ENCODE measurements around the gene CSPG4.

Gene CSPG4

DNA sequence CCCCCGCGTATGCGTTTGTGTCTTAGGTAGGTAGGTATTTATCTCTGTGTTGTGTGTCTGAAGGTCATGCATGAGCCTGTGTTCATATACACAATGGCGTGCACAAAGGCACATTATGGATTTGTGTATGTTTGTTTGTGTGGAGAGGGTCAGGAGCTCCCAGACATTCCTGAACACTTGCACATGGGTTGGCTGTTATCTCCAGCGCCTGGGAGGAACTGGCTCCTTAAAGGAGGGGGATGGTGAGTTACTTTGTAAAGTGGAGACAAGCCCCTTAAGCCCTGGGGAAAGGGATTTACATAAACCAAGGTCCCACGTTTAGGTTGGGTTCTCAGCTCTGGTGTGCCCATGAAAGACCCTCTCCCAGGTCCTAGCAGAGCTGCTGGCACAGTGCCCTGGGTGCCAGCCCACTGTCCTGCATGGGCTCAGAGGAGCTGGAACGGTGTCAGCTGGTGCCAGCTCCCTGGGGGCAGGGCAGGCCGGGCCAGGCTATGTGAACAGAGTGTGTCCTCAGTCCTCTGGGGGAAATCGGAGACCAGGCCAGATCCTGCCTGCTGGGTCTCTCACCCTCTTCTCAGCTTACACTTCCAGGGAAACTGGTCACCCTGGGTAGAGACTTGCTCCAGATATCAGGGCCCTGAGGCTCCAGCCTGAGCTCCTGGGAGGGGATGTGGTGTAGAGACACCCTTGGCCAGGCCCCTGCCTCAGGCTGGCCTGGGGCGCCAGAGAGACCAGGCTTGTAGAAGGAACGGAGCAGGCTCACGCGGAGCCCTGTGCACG lies 39.8 kb downstream of the CSPG4 start:
- no peak for DNase-seq
- ChIA-PET POLR2A (no interaction called here), CTCF (interaction anchor here (0.9 to 1.2 kb wide), 4 partner anchors 9 to 164 kb away, joined by 3 to 4 read pairs (median 3); partner anchors contain the start of gene PTPN9)
- no peak overlapping the region for H3K4me3 ChIP-seq (ENCODE audit: control insufficient read depth in 1 of 7, extremely low read depth in 1 of 7, insufficient read depth in 4 of 7, low read depth in 2 of 7, low read length in 6 of 7)
- no peaks in the 10 kb centered on the region for H3K4me1 ChIP-seq (ENCODE audit: control extremely low read depth in 1 of 4, control insufficient read depth in 4 of 4, insufficient read depth in 4 of 4, low read length in 3 of 4)
- H3K9me3 ChIP-seq (ENCODE audit: control extremely low read depth in 1 of 5, control insufficient read depth in 4 of 5, insufficient read depth in 2 of 5, low read depth in 1 of 5, low read length in 4 of 5) = no peaks in the 10 kb centered on the region
- no peak overlapping the region for H3K27ac ChIP-seq (ENCODE audit: insufficient read depth in 1 of 2, low read depth in 1 of 2, low read length in 2 of 2, poor library complexity in 1 of 2, severe bottlenecking in 2 of 2)
- no peaks in the 10 kb centered on the region for H3K36me3 ChIP-seq (ENCODE audit: control insufficient read depth in 4 of 4, insufficient read depth in 4 of 4, low read length in 3 of 4)
- peaks cover 0 to 4% (median 0%) of the 10 kb centered on the region in 5 experiments for H3K27me3 ChIP-seq (replicated peaks in 2 of 5; ENCODE audit: control insufficient read depth in 4 of 5, insufficient read depth in 5 of 5, low read length in 4 of 5)
- WGBS (ENCODE audit: insufficient coverage) = 92% methylated on average over 13 of the region's 14 CpGs

- POLR2A ChIA-PET = no interaction called here
Measured at GRCh38 chr15:75671730-75672602, 40.7 kb downstream of the CSPG4 start.

DNA sequence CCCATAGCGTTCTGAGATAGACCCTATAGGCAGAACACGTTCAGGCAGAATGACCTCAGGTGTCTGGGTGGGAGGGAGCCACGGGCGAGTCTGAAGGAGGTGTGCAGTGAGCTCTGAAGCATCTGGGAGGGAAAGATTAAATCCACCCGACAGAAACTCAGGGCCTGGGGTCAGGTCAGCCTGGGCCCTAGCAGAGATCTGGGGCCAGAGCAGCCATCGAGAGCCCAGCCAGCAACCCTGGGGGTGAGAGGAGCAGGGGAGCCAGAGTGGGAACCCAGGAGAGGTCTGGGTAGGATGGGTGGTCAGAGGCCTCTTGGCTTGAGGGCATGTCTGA lies 42.8 kb downstream of the CSPG4 start:
- Histone ChIP-seq H3K9me3 (ENCODE audit: control extremely low read depth in 1 of 5, control insufficient read depth in 4 of 5, insufficient read depth in 2 of 5, low read depth in 1 of 5, low read length in 4 of 5) (no peaks in the 10 kb centered on the region), H3K27ac (ENCODE audit: insufficient read depth in 1 of 2, low read depth in 1 of 2, low read length in 2 of 2, poor library complexity in 1 of 2, severe bottlenecking in 2 of 2) (no peak overlapping the region), H3K4me1 (ENCODE audit: control extremely low read depth in 1 of 4, control insufficient read depth in 4 of 4, insufficient read depth in 4 of 4, low read length in 3 of 4) (no peaks in the 10 kb centered on the region), H3K27me3 (replicated peaks in 2 of 5; ENCODE audit: control insufficient read depth in 4 of 5, insufficient read depth in 5 of 5, low read length in 4 of 5) (peaks cover 0 to 6% (median 0%) of the 10 kb centered on the region in 5 experiments), H3K36me3 (ENCODE audit: control insufficient read depth in 4 of 4, insufficient read depth in 4 of 4, low read length in 3 of 4) (no peaks in the 10 kb centered on the region), H3K4me3 (ENCODE audit: control insufficient read depth in 1 of 7, extremely low read depth in 1 of 7, insufficient read depth in 4 of 7, low read depth in 2 of 7, low read length in 6 of 7) (no peak overlapping the region)
- 85% methylated on average over 6 of the region's 6 CpGs for WGBS (ENCODE audit: insufficient coverage)
- CTCF ChIA-PET = no interaction called here
- DNase-seq = no peak
- POLR2A ChIA-PET = no interaction called here

More at GRCh38 chr15:75671730-75672602, 40.7 kb downstream of the CSPG4 start:
- WGBS (ENCODE audit: insufficient coverage) = 92% methylated on average over 10 of the region's 11 CpGs
- H3K4me1 ChIP-seq (ENCODE audit: control extremely low read depth in 1 of 4, control insufficient read depth in 4 of 4, insufficient read depth in 4 of 4, low read length in 3 of 4) = no peaks in the 10 kb centered on the region
- no peak overlapping the region for H3K4me3 ChIP-seq (ENCODE audit: control insufficient read depth in 1 of 7, extremely low read depth in 1 of 7, insufficient read depth in 4 of 7, low read depth in 2 of 7, low read length in 6 of 7)
- H3K9me3 ChIP-seq (ENCODE audit: control extremely low read depth in 1 of 5, control insufficient read depth in 4 of 5, insufficient read depth in 2 of 5, low read depth in 1 of 5, low read length in 4 of 5) = no peaks in the 10 kb centered on the region
- CTCF ChIA-PET = interaction anchor here (1.0 to 1.1 kb wide), 4 partner anchors 11 to 163 kb away, joined by 3 to 4 read pairs (median 3); partner anchors contain the start of genes IMP3 and PTPN9
- no peaks in the 10 kb centered on the region for H3K36me3 ChIP-seq (ENCODE audit: control insufficient read depth in 4 of 4, insufficient read depth in 4 of 4, low read length in 3 of 4)
- H3K27me3 ChIP-seq (replicated peaks in 2 of 5; ENCODE audit: control insufficient read depth in 4 of 5, insufficient read depth in 5 of 5, low read length in 4 of 5) = peaks cover 0 to 6% (median 0%) of the 10 kb centered on the region in 5 experiments
- DNase-seq = no peak
- H3K27ac ChIP-seq (ENCODE audit: insufficient read depth in 1 of 2, low read depth in 1 of 2, low read length in 2 of 2, poor library complexity in 1 of 2, severe bottlenecking in 2 of 2) = no peak overlapping the region

GRCh38 chr15:75669191-75669878 lies 43.3 kb downstream of the CSPG4 start:
- DNase-seq = no peak
- Histone ChIP-seq H3K4me3 (ENCODE audit: control insufficient read depth in 1 of 7, extremely low read depth in 1 of 7, insufficient read depth in 4 of 7, low read depth in 2 of 7, low read length in 6 of 7) (no peak overlapping the region), H3K27me3 (replicated peaks in 2 of 5; ENCODE audit: control insufficient read depth in 4 of 5, insufficient read depth in 5 of 5, low read length in 4 of 5) (peaks cover 0 to 6% (median 0%) of the 10 kb centered on the region in 5 experiments), H3K27ac (ENCODE audit: insufficient read depth in 1 of 2, low read depth in 1 of 2, low read length in 2 of 2, poor library complexity in 1 of 2, severe bottlenecking in 2 of 2) (no peak overlapping the region), H3K4me1 (ENCODE audit: control extremely low read depth in 1 of 4, control insufficient read depth in 4 of 4, insufficient read depth in 4 of 4, low read length in 3 of 4) (no peaks in the 10 kb centered on the region), H3K36me3 (ENCODE audit: control insufficient read depth in 4 of 4, insufficient read depth in 4 of 4, low read length in 3 of 4) (no peaks in the 10 kb centered on the region), H3K9me3 (ENCODE audit: control extremely low read depth in 1 of 5, control insufficient read depth in 4 of 5, insufficient read depth in 2 of 5, low read depth in 1 of 5, low read length in 4 of 5) (no peaks in the 10 kb centered on the region)
- over 99% methylated on average over 8 of the region's 14 CpGs for WGBS (ENCODE audit: insufficient coverage)
- POLR2A ChIA-PET = no interaction called here
- CTCF ChIA-PET = no interaction called here

- no peaks in the 10 kb centered on the region for H3K9me3 ChIP-seq (ENCODE audit: control extremely low read depth in 1 of 5, control insufficient read depth in 4 of 5, insufficient read depth in 2 of 5, low read depth in 1 of 5, low read length in 4 of 5)
- H3K27me3 ChIP-seq (replicated peaks in 2 of 5; ENCODE audit: control insufficient read depth in 4 of 5, insufficient read depth in 5 of 5, low read length in 4 of 5) = peaks cover 0 to 4% (median 0%) of the 10 kb centered on the region in 5 experiments
- 96% methylated on average over 10 of the region's 15 CpGs for WGBS (ENCODE audit: insufficient coverage)
- no peaks in the 10 kb centered on the region for H3K4me1 ChIP-seq (ENCODE audit: control extremely low read depth in 1 of 4, control insufficient read depth in 4 of 4, insufficient read depth in 4 of 4, low read length in 3 of 4)
- no peaks in the 10 kb centered on the region for H3K36me3 ChIP-seq (ENCODE audit: control insufficient read depth in 4 of 4, insufficient read depth in 4 of 4, low read length in 3 of 4)
- no peak overlapping the region for H3K4me3 ChIP-seq (ENCODE audit: control insufficient read depth in 1 of 7, extremely low read depth in 1 of 7, insufficient read depth in 4 of 7, low read depth in 2 of 7, low read length in 6 of 7)
- H3K27ac ChIP-seq (ENCODE audit: insufficient read depth in 1 of 2, low read depth in 1 of 2, low read length in 2 of 2, poor library complexity in 1 of 2, severe bottlenecking in 2 of 2) = no peak overlapping the region
- ChIA-PET POLR2A (no interaction called here), CTCF (interaction anchor here (1.6 kb wide), 1 partner anchor 15 kb away, joined by 5 read pairs; no protein-coding TSS in a partner anchor)
- no peak for DNase-seq
Measured at GRCh38 chr15:75666823-75667501, 45.7 kb downstream of the CSPG4 start.

- Histone ChIP-seq H3K27me3 (replicated peaks in 2 of 5; ENCODE audit: control insufficient read depth in 4 of 5, insufficient read depth in 5 of 5, low read length in 4 of 5) (peaks cover 0 to 2% (median 0%) of the 10 kb centered on the region in 5 experiments), H3K36me3 (ENCODE audit: control insufficient read depth in 4 of 4, insufficient read depth in 4 of 4, low read length in 3 of 4) (no peaks in the 10 kb centered on the region), H3K27ac (ENCODE audit: insufficient read depth in 1 of 2, low read depth in 1 of 2, low read length in 2 of 2, poor library complexity in 1 of 2, severe bottlenecking in 2 of 2) (no peak overlapping the region), H3K4me1 (ENCODE audit: control extremely low read depth in 1 of 4, control insufficient read depth in 4 of 4, insufficient read depth in 4 of 4, low read length in 3 of 4) (no peaks in the 10 kb centered on the region), H3K9me3 (ENCODE audit: control extremely low read depth in 1 of 5, control insufficient read depth in 4 of 5, insufficient read depth in 2 of 5, low read depth in 1 of 5, low read length in 4 of 5) (no peaks in the 10 kb centered on the region), H3K4me3 (ENCODE audit: control insufficient read depth in 1 of 7, extremely low read depth in 1 of 7, insufficient read depth in 4 of 7, low read depth in 2 of 7, low read length in 6 of 7) (no peak overlapping the region)
- DNase-seq = no peak
- ChIA-PET CTCF (no interaction called here), POLR2A (no interaction called here)
- WGBS (ENCODE audit: insufficient coverage) = 93% methylated on average over 9 of the region's 11 CpGs
Measured at GRCh38 chr15:75663931-75664421, 48.7 kb downstream of the CSPG4 start.

Measured in common myeloid progenitor, CD34-positive (primary cell).